IMR-90 (cell line): ENCODE data around the gene NEUROD2. TPM values are rescaled to one million over a fixed set of nuclear protein-coding genes. Genes with fewer than 3 reads are reported as not detected.

Experiments used
- ATAC-seq: fragments of 200-7000 bp; cut with Tn5 transposase; 2 replicates; pipeline ENCODE4 v1.9.1; 2020; ENCODE audit warnings: low read depth, mild to moderate bottlenecking, moderate library complexity
- BruUV-seq: library from RNA; stranded (reverse); fragments of 400-500 nt; replicated peaks from 2 replicates; lab custom pipeline; 2021; lab: Mats Ljungman, UMichigan
- CTCF ChIA-PET: fragments of 300-600 bp; formaldehyde crosslinking; extraction: SDS; loops from one replicate; lab custom pipeline; 2021; ENCODE audit warnings: antibody characterized with exemption; lab: Yijun Ruan, JAX
- POLR2A ChIA-PET: fragments of 300-600 bp; sonication (Branson Sonifier 250); formaldehyde crosslinking; loops from one replicate; lab custom pipeline; 2022; ENCODE audit warnings: antibody characterized with exemption; ENCODE audit not compliant: unreplicated experiment; lab: Charles Lee
- DNase-seq: peaks from one replicate; pipeline ENCODE4 v3.0.0; 2013
- H2AFZ ChIP-seq: replicated peaks from 2 replicates; pipeline ENCODE3; 2013; ENCODE audit warnings: low read length, mild to moderate bottlenecking; ENCODE audit not compliant: poor library complexity
- H2AK5ac ChIP-seq: 2 replicates; pipeline ENCODE4 v1.6.1; 2013; ENCODE audit warnings: low read depth, low read length, inconsistent platforms
- H2AK9ac ChIP-seq: replicated peaks from 2 replicates; pipeline ENCODE3; 2013; ENCODE audit warnings: mild to moderate bottlenecking, low read depth, low read length, moderate library complexity; ENCODE audit not compliant: poor library complexity
- H2BK120ac ChIP-seq: 2 replicates; pipeline ENCODE4 v1.6.1; 2013; ENCODE audit warnings: low read depth, low read length, inconsistent platforms
- H2BK15ac ChIP-seq: 3 replicates; pipeline ENCODE4 v1.6.1; 2013; ENCODE audit warnings: low read depth, low read length, inconsistent platforms
- H2BK20ac ChIP-seq: 2 replicates; pipeline ENCODE4 v1.6.1; 2013; ENCODE audit warnings: low read depth, mild to moderate bottlenecking, inconsistent platforms, low read length, moderate library complexity
- H2BK5ac ChIP-seq: 2 replicates; pipeline ENCODE4 v1.6.1; 2013; ENCODE audit warnings: mild to moderate bottlenecking, low read depth, low read length, inconsistent platforms; ENCODE audit not compliant: poor library complexity, severe bottlenecking
- H3K14ac ChIP-seq: replicated peaks from 2 replicates; pipeline ENCODE4 v1.6.1; 2013; ENCODE audit warnings: low read depth, low read length, inconsistent platforms
- H3K18ac ChIP-seq: 2 replicates; pipeline ENCODE4 v1.6.1; 2013; ENCODE audit warnings: low read depth, low read length, control low read depth
- H3K23ac ChIP-seq: 2 replicates; pipeline ENCODE4 v1.6.1; 2013; ENCODE audit warnings: low read depth, low read length, inconsistent platforms
- H3K27ac ChIP-seq: 2 replicates; pipeline ENCODE4 v1.5.1; 2013; ENCODE audit warnings: mild to moderate bottlenecking, control low read depth, low read length; ENCODE audit not compliant: insufficient read depth
- H3K27me3 ChIP-seq: 2 replicates; pipeline ENCODE4 v1.6.1; 2013; ENCODE audit warnings: low read length; ENCODE audit not compliant: control insufficient read depth, insufficient read depth
- H3K36me3 ChIP-seq: 2 replicates; pipeline ENCODE4 v1.6.1; 2013; ENCODE audit warnings: low read length, mixed read lengths; ENCODE audit not compliant: control insufficient read depth, insufficient read depth
- H3K4ac ChIP-seq: 2 replicates; pipeline ENCODE4 v1.6.1; 2013; ENCODE audit warnings: low read depth, low read length, inconsistent platforms
- H3K4me1 ChIP-seq: 2 replicates; pipeline ENCODE4 v1.6.1; 2013; ENCODE audit warnings: low read length, mixed read lengths; ENCODE audit not compliant: control insufficient read depth, insufficient read depth
- H3K4me2 ChIP-seq: 2 replicates; pipeline ENCODE4 v1.6.1; 2013; ENCODE audit warnings: low read depth, mild to moderate bottlenecking, control low read depth, low read length, moderate library complexity
- H3K4me3 ChIP-seq: 2 replicates; pipeline ENCODE4 v1.5.1; 2013; ENCODE audit warnings: low read depth, mild to moderate bottlenecking, control low read depth, low read length, moderate library complexity; ENCODE audit not compliant: insufficient read depth
- H3K56ac ChIP-seq: 2 replicates; pipeline ENCODE4 v1.6.1; 2013; ENCODE audit warnings: low read length, inconsistent platforms; ENCODE audit not compliant: insufficient read depth; ENCODE audit errors: extremely low read depth
- H3K79me1 ChIP-seq, 2 experiments: 2 replicates each; pipeline ENCODE4 v1.6.1; 2013; ENCODE audit warnings: low read length in 2 of 2, inconsistent platforms in 1 of 2, low read depth in 1 of 2
- H3K9ac ChIP-seq: 2 replicates; pipeline ENCODE4 v1.6.1; 2013; ENCODE audit warnings: low read depth, low read length, control low read depth
- H3K9me1 ChIP-seq: 2 replicates; pipeline ENCODE4 v1.6.1; 2013; ENCODE audit warnings: low read length, inconsistent platforms; ENCODE audit not compliant: insufficient read depth
- H3K9me3 ChIP-seq: 2 replicates; pipeline ENCODE4 v1.6.1; 2013; ENCODE audit warnings: low read length; ENCODE audit not compliant: control insufficient read depth, insufficient read depth
- H4K20me1 ChIP-seq: 2 replicates; pipeline ENCODE4 v1.6.1; 2013; ENCODE audit warnings: low read length, inconsistent platforms; ENCODE audit not compliant: insufficient read depth
- H4K5ac ChIP-seq: 2 replicates; pipeline ENCODE4 v1.6.1; 2013; ENCODE audit warnings: mild to moderate bottlenecking, low read depth, low read length, control low read depth
- H4K8ac ChIP-seq, 2 experiments: 2 replicates each; pipeline ENCODE4 v1.6.1; 2013; ENCODE audit warnings: low read depth in 2 of 2, low read length in 2 of 2, control low read depth in 1 of 2, inconsistent platforms in 1 of 2
- H4K91ac ChIP-seq: 2 replicates; pipeline ENCODE4 v1.6.1; 2013; ENCODE audit warnings: low read depth, low read length, inconsistent platforms; ENCODE audit not compliant: insufficient read depth
- BHLHE40 ChIP-seq: fragments of 150-350 bp; IDR thresholded peaks from 2 replicates; pipeline ENCODE4 v1.6.1; 2016; ENCODE audit warnings: mild to moderate bottlenecking, low read depth, low read length
- CEBPB ChIP-seq: IDR thresholded peaks from 2 replicates; pipeline ENCODE4 v1.6.1; 2012; ENCODE audit warnings: low read depth, low read length, improper control_type of control experiment
- CHD1 ChIP-seq: IDR thresholded peaks from 2 replicates; pipeline ENCODE4 v1.6.1; 2012; ENCODE audit warnings: low read depth, low read length, improper control_type of control experiment
- CTCF ChIP-seq: conservative IDR thresholded peaks from 2 replicates; pipeline ENCODE4 v1.5.1; 2012; ENCODE audit warnings: mild to moderate bottlenecking, low read depth, low read length, improper control_type of control experiment
- ELK1 ChIP-seq: fragments of 150-350 bp; IDR thresholded peaks from 2 replicates; pipeline ENCODE4 v1.6.1; 2016; ENCODE audit warnings: low read depth, mild to moderate bottlenecking, low read length, moderate library complexity, borderline replicate concordance
- FOS ChIP-seq: fragments of 150-350 bp; IDR thresholded peaks from 2 replicates; pipeline ENCODE4 v1.6.1; 2016; ENCODE audit warnings: low read depth, low read length
- MAFK ChIP-seq: IDR thresholded peaks from 2 replicates; pipeline ENCODE4 v1.6.1; 2012; ENCODE audit warnings: low read depth, low read length, improper control_type of control experiment
- MAZ ChIP-seq: IDR thresholded peaks from 2 replicates; pipeline ENCODE4 v1.6.1; 2012; ENCODE audit warnings: low read depth, mild to moderate bottlenecking, low read length, improper control_type of control experiment, moderate library complexity, borderline replicate concordance
- MXI1 ChIP-seq: IDR thresholded peaks from 2 replicates; pipeline ENCODE4 v1.6.1; 2012; ENCODE audit warnings: low read depth, mild to moderate bottlenecking, low read length, moderate library complexity, borderline replicate concordance
- NFE2L2 ChIP-seq: fragments of 150-350 bp; IDR thresholded peaks from 2 replicates; pipeline ENCODE4 v1.6.1; 2016; ENCODE audit warnings: low read depth, mild to moderate bottlenecking, low read length
- POLR2A ChIP-seq: IDR thresholded peaks from 2 replicates; pipeline ENCODE4 v1.6.1; 2012; ENCODE audit warnings: mild to moderate bottlenecking, low read depth, low read length
- RAD21 ChIP-seq: IDR thresholded peaks from 2 replicates; pipeline ENCODE4 v1.6.1; 2012; ENCODE audit warnings: low read length, improper control_type of control experiment
- RCOR1 ChIP-seq: IDR thresholded peaks from 2 replicates; pipeline ENCODE4 v1.6.1; 2012; ENCODE audit warnings: mild to moderate bottlenecking, low read length, improper control_type of control experiment; ENCODE audit not compliant: insufficient replicate concordance
- RFX5 ChIP-seq: IDR thresholded peaks from 2 replicates; pipeline ENCODE4 v1.8.0; 2012; ENCODE audit warnings: low read depth, mild to moderate bottlenecking, low read length, moderate library complexity
- SMC3 ChIP-seq: fragments of 150-350 bp; IDR thresholded peaks from 2 replicates; pipeline ENCODE4 v1.6.1; 2016; ENCODE audit warnings: low read depth, mild to moderate bottlenecking, antibody characterized with exemption, low read length, moderate library complexity
- WGBS, 2 experiments: methylation state at CpG; one replicate each; pipeline versions ENCODE4 v1.1.5 to v1.1.7; 2013; ENCODE audit warnings: missing lambda C conversion rate in 2 of 2; ENCODE audit not compliant: insufficient read length in 1 of 2; ENCODE audit errors: extremely low coverage in 2 of 2; 5-methylcytosine and 5-hydroxymethylcytosine counted together
- dilution Hi-C: fragments of 300-500 bp; cut with HindIII; formaldehyde crosslinking; loops from one replicate; pipeline ENCODE4 v1.14.3; 2018; ENCODE audit warnings: low sequenced_read_pairs; ENCODE audit not compliant: unreplicated experiment
- in situ Hi-C: fragments of 300-500 bp; cut with MboI; formaldehyde crosslinking; loops from 3 replicates; pipeline ENCODE4 v1.14.3; 2019; ENCODE audit warnings: low sequenced_read_pairs, inconsistent platforms, mixed read lengths
- intact Hi-C: fragments of 100-400 bp; cut with micrococcal nuclease; formaldehyde crosslinking; loops from 2 replicates; pipeline ENCODE4 v1.10.0; 2022
- polyA plus RNA-seq, 3 experiments: library from polyadenylated mRNA; depleted of rRNA; stranded (reverse); fragments of >200 nt; gene quantifications; 2 replicates each; pipeline ENCODE4 v1.2.3, GENCODE V29; 2012; ENCODE audit warnings: low replicate concordance in 1 of 3
- total RNA-seq: library from RNA; depleted of rRNA; stranded (reverse); fragments of >200 nt; gene quantifications from 2 replicates; pipeline ENCODE4 v1.2.3, GENCODE V29; 2012
- TF ChIP-seq, protein P1 (sequence below): fragments of 150-350 bp; IDR thresholded peaks from 2 replicates; pipeline ENCODE4 v1.6.1; 2017; ENCODE audit warnings: mild to moderate bottlenecking, antibody characterized with exemption, low read length, low read depth

The NEUROD2 gene
- total and polyA plus RNA-seq, 2 of the 4 experiments (the other 2 are of a cell fraction) = not detected

- Histone ChIP-seq H3K4me3 (no peak overlapping the region), H3K9me3 (peaks cover 2% of the 10 kb centered on the region; the same call in 1 of the 2 replicates), H2AK5ac (no peak overlapping the region), H3K14ac (no peak overlapping the region), H4K91ac (no peak overlapping the region), H2BK15ac (no peak overlapping the region), H3K23ac (no peak overlapping the region), H3K4ac (no peak overlapping the region), H4K20me1 (no peaks in the 10 kb centered on the region), H2AFZ (no peak overlapping the region), H3K9ac (no peak overlapping the region), H3K18ac (no peak overlapping the region), H2BK5ac (no peak overlapping the region), H2AK9ac (no peak overlapping the region), H2BK20ac (no peak overlapping the region), H3K79me1 (no peaks in the 10 kb centered on the region), H2BK120ac (no peak overlapping the region), H3K9me1 (0 out of 2 replicates have a peak, but pooled peaks cover 2% of the 10 kb centered on the region), H3K4me2 (no peak overlapping the region), H3K4me1 (no peaks in the 10 kb centered on the region), H4K5ac (no peak overlapping the region), H4K8ac (no peak overlapping the region), H3K56ac (no peak overlapping the region), H3K27me3 (no peaks in the 10 kb centered on the region), H3K36me3 (peaks cover 24% of the 10 kb centered on the region), H3K27ac (no peak overlapping the region)
- DNase-seq = no peak
- in situ Hi-C loops = no loop called here
- ChIA-PET CTCF (no interaction called here), POLR2A (no interaction called here)
- TF ChIP-seq CEBPB (no peak), MAZ (no peak), CHD1 (no peak), BHLHE40 (no peak), ELK1 (no peak), CTCF (no peak), NFE2L2 (no peak), FOS (no peak), RCOR1 (no peak), MAFK (no peak), MXI1 (no peak), SMC3 (no peak), RFX5 (no peak), RAD21 (no peak), POLR2A (no peak)
- TF ChIP-seq, protein P1, sequence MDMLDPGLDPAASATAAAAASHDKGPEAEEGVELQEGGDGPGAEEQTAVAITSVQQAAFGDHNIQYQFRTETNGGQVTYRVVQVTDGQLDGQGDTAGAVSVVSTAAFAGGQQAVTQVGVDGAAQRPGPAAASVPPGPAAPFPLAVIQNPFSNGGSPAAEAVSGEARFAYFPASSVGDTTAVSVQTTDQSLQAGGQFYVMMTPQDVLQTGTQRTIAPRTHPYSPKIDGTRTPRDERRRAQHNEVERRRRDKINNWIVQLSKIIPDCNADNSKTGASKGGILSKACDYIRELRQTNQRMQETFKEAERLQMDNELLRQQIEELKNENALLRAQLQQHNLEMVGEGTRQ = no peak
- 45% methylated on average over 5 of the region's 11 CpGs; no CpG with 5 or more reads in 1 of the 2 experiments for WGBS, 2 experiments
- intact Hi-C loops = no loop called here
- BruUV-seq = no TSS peak
- dilution Hi-C loops = no loop called here
- ATAC-seq = no peak
These were observed 41.4 kb downstream of the NEUROD2 start for GRCh38 chr17:39566094-39566850.
